ENCODE results near the gene TAMM41.
A peak's percentile ranks its signal among the peaks of the same experiment; 100 is the strongest.
"Not testable (repeated sequence)": the region's sequence is repeated elsewhere in the genome, so short reads cannot be mapped to it uniquely, and the experiment has no call there.

Gene TAMM41

GRCh38 chr3:11810276-11810675 is 36.4 kb downstream of the TAMM41 start:
- DNase-seq, result no peak

GRCh38 chr3:11808231-11808630 is 38.5 kb downstream of the TAMM41 start:
- no peak for DNase-seq

GRCh38 chr3:11807686-11808085 is 39.0 kb downstream of the TAMM41 start:
- DNase-seq, result no peak

GRCh38 chr3:11805716-11806115 is 41.0 kb downstream of the TAMM41 start:
- DNase-seq, result no peak

- DNase-seq, result no peak
Measured at GRCh38 chr3:11803977-11804892, 42.5 kb downstream of the TAMM41 start.

GRCh38 chr3:11799791-11800190 is 46.9 kb downstream of the TAMM41 start:
- no peak for DNase-seq

- DNase-seq, result no peak
Measured at GRCh38 chr3:11794927-11795326, 51.8 kb downstream of the TAMM41 start.

- no peak for DNase-seq
Measured at GRCh38 chr3:11791339-11792200, 55.1 kb downstream of the TAMM41 start.

GRCh38 chr3:11789412-11789811 is 57.3 kb downstream of the TAMM41 start:
- DNase-seq, result no peak

- DNase-seq, result no peak
Measured at GRCh38 chr3:11784971-11785377, 61.7 kb downstream of the TAMM41 start.

- DNase-seq, result no peak
Measured at GRCh38 chr3:11780341-11780740, 66.3 kb downstream of the TAMM41 start.

GRCh38 chr3:11779626-11780025 is 67.1 kb downstream of the TAMM41 start:
- DNase-seq, result no peak

- no peak for DNase-seq
Measured at GRCh38 chr3:11778248-11778647, 68.4 kb downstream of the TAMM41 start.

GRCh38 chr3:11776346-11776745 is 70.3 kb downstream of the TAMM41 start:
- no peak for DNase-seq

GRCh38 chr3:11775493-11775892 is 71.2 kb downstream of the TAMM41 start:
- DNase-seq, result no peak

GRCh38 chr3:11774296-11774877 is 72.3 kb downstream of the TAMM41 start:
- DNase-seq, result no peak

- not testable (repeated sequence) for DNase-seq
Measured at GRCh38 chr3:11771931-11772330, 74.8 kb downstream of the TAMM41 start.

GRCh38 chr3:11770477-11771391 is 76.0 kb downstream of the TAMM41 start:
- DNase-seq, result peak; percentile 54

GRCh38 chr3:11769704-11770476 is 76.8 kb downstream of the TAMM41 start:
- no peak for DNase-seq

- DNase-seq, result no peak
Measured at GRCh38 chr3:11768604-11769003, 78.1 kb downstream of the TAMM41 start.

- no peak for DNase-seq
Measured at GRCh38 chr3:11764931-11765363, 81.7 kb downstream of the TAMM41 start.

Data from NCI-H1092 (cell line).